Gastrocnemius medialis (tissue), 4 donors: ENCODE results near the gene MLYCD. TPM values are rescaled to one million over a fixed set of nuclear protein-coding genes. Genes with fewer than 3 reads are reported as not detected.

Experiments used
- ATAC-seq, 2 donors: fragments of 150-250 bp; one replicate each; pipeline ENCODE4 v1.9.1; 2016
- DNase-seq, 2 donors: peaks; one replicate each; pipeline ENCODE4 v3.0.0-alpha.2; 2019
- H3K27ac ChIP-seq, 4 donors: fragments of 200-600 bp; sonication (generic); 1 replicate in 1 of 4; 2 replicates in 3 of 4; pipeline ENCODE4 v1.5.1; 2016 to 2018; ENCODE audit warnings: mild to moderate bottlenecking in 2 of 4, moderate library complexity in 1 of 4
- H3K27me3 ChIP-seq, 3 donors: fragments of 200-600 bp; sonication (generic) in 2 of 3; 1 replicate in 1 of 3; 2 replicates in 2 of 3; pipeline versions ENCODE4 v1.5.1 to v1.6.0; 2016 to 2019; ENCODE audit warnings: mild to moderate bottlenecking in 1 of 3, moderate library complexity in 1 of 3
- H3K36me3 ChIP-seq, 2 donors: fragments of 200-600 bp; sonication (generic) in 1 of 2; one replicate each; pipeline ENCODE4 v1.5.1; 2017 to 2018
- H3K4me1 ChIP-seq, 2 donors: fragments of 200-600 bp; sonication (generic) in 1 of 2; one replicate each; pipeline ENCODE4 v1.5.1; 2016 to 2017; ENCODE audit warnings: mild to moderate bottlenecking in 2 of 2
- H3K4me3 ChIP-seq, 4 donors: fragments of 200-600 bp; sonication (generic) in 3 of 4; 1 replicate in 1 of 4; 2 replicates in 3 of 4; pipeline ENCODE4 v1.5.1; 2016 to 2019; ENCODE audit warnings: mild to moderate bottlenecking in 2 of 4
- H3K9me3 ChIP-seq, 3 donors: fragments of 200-600 bp; sonication (generic) in 2 of 3; 1 replicate in 1 of 3; 2 replicates in 2 of 3; pipeline ENCODE4 v1.5.1; 2016 to 2019
- CTCF ChIP-seq, 5 experiments: fragments of 450-650 bp in 3 of 5; fragments of 200-600 bp in 2 of 5; sonication (generic) in 2 of 5; IDR thresholded peaks in 4 of 5; conservative IDR thresholded peaks in 1 of 5; 1 replicate in 4 of 5; 2 replicates in 1 of 5; pipeline ENCODE4 v1.5.1; 2016 to 2019; ENCODE audit warnings: antibody characterized with exemption in 5 of 5, mild to moderate bottlenecking in 3 of 5, moderate library complexity in 3 of 5
- POLR2A ChIP-seq, 2 donors: fragments of 450-650 bp; IDR thresholded peaks; one replicate each; pipeline ENCODE4 v1.6.1; 2017; ENCODE audit warnings: antibody characterized with exemption in 2 of 2, mild to moderate bottlenecking in 2 of 2, moderate library complexity in 2 of 2
- in situ Hi-C, 4 donors: fragments of 200-750 bp; cut with MboI; loops; one replicate each; pipeline versions ENCODE4 v1.15.0 to v1.8.0; 2017; ENCODE audit warnings: low sequenced_read_pairs in 4 of 4
- intact Hi-C: fragments of 100-400 bp; cut with DNase I; formaldehyde crosslinking; loops from one replicate; pipeline ENCODE4 v1.15.1; 2023; ENCODE audit warnings: low total_unique reads
- total RNA-seq, 4 donors: library from RNA; depleted of rRNA; stranded (reverse); fragments of >200 nt; gene quantifications; one replicate each; pipeline versions ENCODE4 v1.1.0 to v1.2.3, GENCODE V29; 2016

The MLYCD gene
- 10 to 100 TPM; 10.3 to 20.8 (median 18.4) TPM for total RNA-seq

GRCh38 chr16:83898463-83899271 lies at the start of gene MLYCD:
TSS of gene MLYCD (plus strand) at chr16:83899115. CDS start at chr16:83899145, 30 bp downstream.
- TF ChIP-seq CTCF (IDR thresholded peaks at IDR 0.05 in 4 of 5, conservative IDR thresholded peaks at IDR 0.05 in 1 of 5): peak in 1 of 5 experiments; percentile 27
- TF ChIP-seq POLR2A (IDR thresholded peaks at IDR 0.05): peak; percentile 94 to 97
- Histone ChIP-seq H3K4me3 (peak within 1 kb of the TSS; percentile 63 to 88 (median 68)), H3K4me1 (peaks cover 39 to 47% of the 10 kb centered on the region in 2 donors), H3K27me3 (no peaks in the 10 kb centered on the region), H3K9me3 (no peaks in the 10 kb centered on the region), H3K36me3 (no peaks in the 10 kb centered on the region), H3K27ac (peak within 1 kb of the TSS; percentile 91 to 97 (median 94))
- peak; percentile 70 to 72 for ATAC-seq
- in situ Hi-C loops: no loop called here
- DNase-seq: peak; percentile 88 to 93
- intact Hi-C loops: loop anchor here (1.0 to 10.0 kb wide), 6 partner anchors 14 to 1264 kb away; partner anchors contain the start of gene OSGIN1

GRCh38 chr16:83849421-83849820 lies 49.5 kb upstream of the MLYCD start:
- no peaks in the 10 kb centered on the region for H3K4me1 ChIP-seq
- ATAC-seq (no peak), DNase-seq (no peak)
- no peaks in the 10 kb centered on the region for H3K36me3 ChIP-seq
- no peaks in the 10 kb centered on the region for H3K27me3 ChIP-seq
- no peak overlapping the region for H3K4me3 ChIP-seq
- no peak overlapping the region for H3K27ac ChIP-seq
- TF ChIP-seq POLR2A (IDR thresholded peaks at IDR 0.05): no peak
- TF ChIP-seq CTCF (IDR thresholded peaks at IDR 0.05 in 4 of 5, conservative IDR thresholded peaks at IDR 0.05 in 1 of 5): no peak
- in situ Hi-C loops (no loop called here), intact Hi-C loops (no loop called here)
- no peaks in the 10 kb centered on the region for H3K9me3 ChIP-seq

- no peaks in the 10 kb centered on the region for H3K27me3 ChIP-seq
- no peaks in the 10 kb centered on the region for H3K9me3 ChIP-seq
- in situ Hi-C loops: no loop called here
- TF ChIP-seq CTCF (IDR thresholded peaks at IDR 0.05 in 4 of 5, conservative IDR thresholded peaks at IDR 0.05 in 1 of 5) (no peak), POLR2A (IDR thresholded peaks at IDR 0.05) (no peak)
- intact Hi-C loops: no loop called here
- no peaks in the 10 kb centered on the region for H3K36me3 ChIP-seq
- H3K27ac ChIP-seq: no peak overlapping the region
- ATAC-seq: no peak
- H3K4me1 ChIP-seq: no peaks in the 10 kb centered on the region
- no peak overlapping the region for H3K4me3 ChIP-seq
- DNase-seq: no peak
These were observed 48.0 kb upstream of the MLYCD start for GRCh38 chr16:83850947-83851346.

GRCh38 chr16:83851473-83851872 lies 47.4 kb upstream of the MLYCD start:
- intact Hi-C loops: no loop called here

More at GRCh38 chr16:83851473-83851872, 47.4 kb upstream of the MLYCD start:
- TF ChIP-seq POLR2A (IDR thresholded peaks at IDR 0.05) (no peak), CTCF (IDR thresholded peaks at IDR 0.05 in 4 of 5, conservative IDR thresholded peaks at IDR 0.05 in 1 of 5) (no peak)
- Histone ChIP-seq H3K4me1 (no peaks in the 10 kb centered on the region), H3K4me3 (no peak overlapping the region), H3K9me3 (no peaks in the 10 kb centered on the region), H3K27me3 (no peaks in the 10 kb centered on the region), H3K27ac (no peak overlapping the region), H3K36me3 (no peaks in the 10 kb centered on the region)
- ATAC-seq: no peak
- in situ Hi-C loops: no loop called here
- no peak for DNase-seq
